ENCODE measurements around the gene INPP5A. TPM values are rescaled to one million over a fixed set of nuclear protein-coding genes. Genes with fewer than 3 reads are reported as not detected.

INPP5A gene
- polyA plus RNA-seq, 3 donors = 7.4 to 25.0 (median 17.5) TPM

DNA sequence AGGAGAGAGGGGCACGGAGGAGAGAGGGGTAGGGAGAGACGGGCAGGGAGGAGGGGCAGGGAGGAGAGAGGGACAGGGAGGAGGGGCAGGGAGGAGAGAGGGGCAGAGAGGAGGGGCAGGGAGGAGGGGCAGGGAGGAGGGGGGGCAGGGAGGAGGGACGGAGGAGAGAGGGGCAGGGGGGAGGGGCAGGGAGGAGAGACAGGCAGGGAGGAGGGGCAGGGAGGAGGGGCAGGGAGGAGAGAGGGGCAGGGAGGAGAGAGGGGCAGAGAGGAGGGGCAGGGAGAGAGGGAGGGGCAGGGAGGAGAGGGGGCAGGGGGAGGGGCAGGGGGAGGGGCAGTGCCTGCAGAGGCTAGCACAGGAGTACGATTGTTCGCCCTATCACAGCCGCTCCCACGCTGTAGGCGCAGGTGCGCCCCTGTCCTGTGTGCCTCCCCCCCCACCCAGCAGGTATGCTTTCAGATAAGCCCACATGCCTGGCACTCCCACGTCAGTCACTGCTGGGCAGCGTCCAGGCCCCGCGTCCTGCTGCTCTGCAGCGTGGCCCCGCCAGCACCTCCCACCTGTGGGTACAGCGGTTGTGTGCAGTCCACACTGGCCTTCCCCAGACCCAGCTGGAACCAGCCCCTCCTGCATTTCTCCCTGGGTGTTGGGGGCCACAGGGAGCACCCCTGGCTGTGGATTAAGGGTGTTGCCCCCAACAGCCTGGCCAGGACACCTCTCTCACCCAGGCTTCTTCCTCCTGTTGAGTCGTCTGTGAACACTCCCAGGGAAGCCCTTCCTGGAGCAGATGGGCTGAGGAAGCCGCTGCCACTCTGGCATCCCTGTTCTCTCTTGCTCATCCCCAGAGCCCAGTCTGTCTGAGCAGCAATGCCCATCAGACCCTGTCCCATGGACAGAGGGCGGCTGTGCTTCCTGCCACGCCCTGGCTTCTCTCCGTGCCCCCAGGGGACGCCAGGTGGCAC, 237.6 kb downstream of the INPP5A start:
- 55 to 88% (median 76%) methylated on average over 14 to 22 of the region's 22 CpGs for WGBS, 3 donors
- H3K27ac ChIP-seq (ENCODE audit: low read depth, low read length) = no peak overlapping the region

DNA sequence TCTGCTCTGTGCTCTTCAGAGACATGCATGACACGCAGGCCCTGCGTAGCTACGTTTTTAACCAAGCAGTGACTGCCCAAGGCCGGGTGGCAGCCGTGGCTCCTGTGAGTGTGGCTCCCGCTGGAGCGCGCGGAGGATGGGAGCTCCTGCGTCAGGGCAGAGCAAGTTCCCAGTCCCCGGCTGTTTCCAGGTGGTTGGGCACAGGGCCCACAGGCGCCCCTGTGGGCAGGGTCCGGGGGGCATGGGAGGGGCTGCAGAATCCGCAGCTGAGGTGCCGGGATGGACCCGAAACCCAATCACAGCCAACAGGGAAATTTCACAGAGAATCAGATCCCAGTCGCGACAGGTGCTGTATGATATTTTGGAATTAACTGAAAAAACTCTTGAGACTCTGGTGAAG, 238.6 kb downstream of the INPP5A start:
- no peak overlapping the region for H3K27ac ChIP-seq (ENCODE audit: low read depth, low read length)
- 91 to 95% (median 95%) methylated on average over 18 of the region's 18 CpGs for WGBS, 3 donors

DNA sequence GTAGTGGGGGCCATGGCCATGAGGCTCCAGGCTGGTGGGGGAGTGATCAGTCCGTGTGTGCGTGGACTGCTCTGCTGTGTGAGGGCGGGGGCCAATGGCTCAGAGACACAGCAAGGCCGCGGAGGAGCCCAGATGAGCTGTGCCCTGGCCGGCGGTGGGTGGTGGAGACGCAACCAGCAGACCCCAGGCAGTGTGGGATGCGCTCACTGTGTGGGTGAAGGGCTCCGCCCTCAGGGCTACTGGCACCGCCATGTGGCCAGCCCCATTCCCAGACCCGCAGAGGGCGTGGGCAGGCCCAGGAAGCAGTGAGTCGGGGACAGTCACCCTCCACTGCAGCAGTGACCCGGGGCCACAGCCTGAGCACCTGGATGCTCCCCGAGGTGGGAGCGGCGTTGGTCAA, 239.2 kb downstream of the INPP5A start:
- no peak overlapping the region for H3K27ac ChIP-seq (ENCODE audit: low read depth, low read length)
- 86 to 98% (median 91%) methylated on average over 17 to 18 of the region's 18 CpGs for WGBS, 3 donors

DNA sequence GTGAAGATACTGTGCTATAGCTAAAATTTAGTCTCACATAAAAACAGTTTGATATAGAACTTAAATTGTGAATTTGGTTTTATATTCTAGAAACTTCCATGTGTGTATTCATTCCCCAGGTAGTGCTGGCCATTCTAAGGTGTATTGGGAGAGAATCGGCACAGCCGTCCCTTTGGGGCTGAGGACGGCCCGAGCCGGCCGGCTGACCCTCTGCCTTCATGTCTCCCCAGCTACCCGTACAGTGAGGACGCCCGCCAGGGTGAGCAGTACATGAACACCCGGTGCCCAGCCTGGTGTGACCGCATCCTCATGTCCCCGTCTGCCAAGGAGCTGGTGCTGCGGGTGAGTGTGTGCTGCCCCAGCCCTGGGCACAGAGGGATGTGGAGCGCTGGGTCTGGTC, 239.9 kb downstream of the INPP5A start:
- no peak overlapping the region for H3K27ac ChIP-seq (ENCODE audit: low read depth, low read length)
- WGBS, 3 donors = 96 to 98% (median 97%) methylated on average over 14 of the region's 14 CpGs

DNA sequence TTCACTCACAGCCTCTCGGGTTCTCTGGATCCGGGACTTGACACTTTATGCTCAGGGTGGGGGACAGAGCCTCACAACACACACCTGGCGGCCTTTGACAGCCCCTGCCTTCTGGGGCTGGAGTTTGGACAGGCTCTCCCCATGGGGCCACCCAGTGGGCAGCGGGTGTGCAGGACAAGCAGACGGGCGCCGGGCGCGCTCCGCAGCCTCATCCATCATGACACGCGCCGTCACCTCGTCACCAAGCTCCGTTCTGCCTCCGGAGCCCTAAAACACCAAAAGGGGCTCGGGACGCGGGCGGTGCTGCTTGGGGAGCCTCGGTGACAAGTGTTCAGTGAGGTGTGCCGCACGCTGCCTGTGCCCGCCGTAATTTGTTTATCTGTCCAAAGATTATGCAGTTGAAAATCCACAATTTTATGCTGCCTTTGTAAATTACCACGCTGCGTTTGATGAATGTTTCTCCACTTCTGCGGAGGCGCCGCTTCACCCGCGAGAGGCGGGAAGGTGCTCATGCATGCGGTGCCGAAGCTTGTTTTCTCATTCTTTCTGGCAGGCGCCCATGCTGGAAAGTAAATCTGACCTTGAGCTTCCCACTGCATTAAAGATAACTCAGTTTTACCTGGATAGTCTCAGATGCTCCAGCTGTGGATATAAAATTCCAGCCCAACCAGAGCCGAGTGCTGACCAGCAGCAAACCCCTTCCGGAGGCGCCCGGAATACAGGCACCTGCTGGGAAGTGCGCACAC, 242.1 kb downstream of the INPP5A start:
- no peak overlapping the region for H3K27ac ChIP-seq (ENCODE audit: low read depth, low read length)
- 91 to 95% (median 95%) methylated on average over 41 of the region's 41 CpGs for WGBS, 3 donors

DNA sequence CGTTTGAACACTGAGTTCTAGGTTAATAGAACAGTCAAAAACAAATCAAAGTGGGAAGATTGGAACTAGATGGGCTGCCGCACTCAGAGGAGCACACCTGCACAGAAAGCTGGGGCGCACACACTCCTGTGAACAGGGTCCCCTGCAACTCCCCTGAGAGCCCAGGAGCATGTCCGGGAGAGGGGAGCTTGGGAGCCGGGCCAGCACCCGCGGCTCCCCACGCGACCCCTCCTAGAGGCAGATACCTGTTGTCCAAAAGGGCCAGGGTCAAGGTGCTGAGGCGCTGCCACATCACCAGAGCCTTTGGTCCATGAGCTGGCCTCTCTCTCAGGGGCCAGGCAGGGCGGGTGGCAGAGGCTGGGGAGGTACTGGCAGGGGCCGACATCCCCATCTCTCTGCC, 242.8 kb downstream of the INPP5A start:
- 89 to 96% (median 92%) methylated on average over 12 of the region's 12 CpGs for WGBS, 3 donors
- H3K27ac ChIP-seq (ENCODE audit: low read depth, low read length) = no peak overlapping the region

DNA sequence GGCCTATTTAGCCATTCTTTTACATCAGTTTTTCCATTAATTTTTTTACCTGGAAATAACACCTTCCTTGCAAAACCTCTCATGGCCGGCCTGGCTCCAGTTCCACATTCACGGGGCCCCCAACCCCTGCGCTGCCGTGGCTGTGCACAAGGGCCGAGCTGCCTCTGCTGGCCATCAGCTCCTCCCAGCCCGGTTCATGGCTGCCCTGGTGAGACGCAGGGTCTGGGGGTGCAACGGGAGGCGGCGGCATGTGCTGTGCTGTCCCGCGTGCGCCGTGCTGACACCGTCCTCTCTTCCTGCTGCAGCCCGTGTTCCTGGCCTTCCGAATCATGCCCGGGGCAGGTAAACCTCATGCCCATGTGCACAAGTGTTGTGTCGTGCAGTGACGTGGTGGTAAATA, 244.0 kb downstream of the INPP5A start:
- WGBS, 3 donors = 96% methylated on average over 20 of the region's 20 CpGs
- H3K27ac ChIP-seq (ENCODE audit: low read depth, low read length) = no peak overlapping the region

DNA sequence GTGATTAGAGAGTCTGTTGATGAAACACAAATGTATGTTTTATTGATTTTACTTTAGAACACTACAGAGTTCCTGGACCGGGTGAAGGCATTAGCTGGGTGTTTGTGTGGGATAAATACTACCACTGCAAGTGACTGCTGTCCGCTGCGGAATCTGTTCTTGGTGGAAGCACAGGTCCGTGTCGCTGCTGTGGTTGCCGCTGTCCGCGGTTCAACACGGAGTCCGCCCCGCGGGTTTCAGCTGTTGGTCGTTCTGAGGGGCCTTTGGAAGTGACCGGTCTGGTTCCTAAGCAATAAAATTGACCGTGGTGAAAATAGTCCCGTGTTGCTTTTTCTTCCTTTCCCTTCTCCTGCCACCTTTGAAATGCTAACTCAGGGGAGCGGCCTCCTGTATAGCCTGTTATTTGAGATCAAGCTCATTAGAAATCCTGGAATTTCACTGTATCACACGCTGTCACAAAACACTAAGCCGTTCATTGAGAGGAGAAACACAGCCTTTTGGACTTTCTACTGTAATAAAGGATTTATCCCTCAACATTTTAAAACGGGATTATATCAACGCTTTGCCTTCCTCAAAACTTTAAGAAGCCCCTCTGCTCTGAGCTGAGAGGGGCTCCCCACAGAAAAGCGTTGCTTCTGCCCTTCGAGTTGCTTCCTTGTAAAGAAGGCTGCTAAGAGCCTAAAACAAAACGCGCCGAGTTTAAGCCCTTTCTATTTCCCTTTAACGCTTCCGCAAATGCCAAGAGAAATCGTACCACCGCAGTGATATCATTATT, 245.8 kb downstream of the INPP5A start:
- no peak overlapping the region for H3K27ac ChIP-seq (ENCODE audit: low read depth, low read length)
- 91 to 94% (median 92%) methylated on average over 30 of the region's 30 CpGs for WGBS, 3 donors

DNA sequence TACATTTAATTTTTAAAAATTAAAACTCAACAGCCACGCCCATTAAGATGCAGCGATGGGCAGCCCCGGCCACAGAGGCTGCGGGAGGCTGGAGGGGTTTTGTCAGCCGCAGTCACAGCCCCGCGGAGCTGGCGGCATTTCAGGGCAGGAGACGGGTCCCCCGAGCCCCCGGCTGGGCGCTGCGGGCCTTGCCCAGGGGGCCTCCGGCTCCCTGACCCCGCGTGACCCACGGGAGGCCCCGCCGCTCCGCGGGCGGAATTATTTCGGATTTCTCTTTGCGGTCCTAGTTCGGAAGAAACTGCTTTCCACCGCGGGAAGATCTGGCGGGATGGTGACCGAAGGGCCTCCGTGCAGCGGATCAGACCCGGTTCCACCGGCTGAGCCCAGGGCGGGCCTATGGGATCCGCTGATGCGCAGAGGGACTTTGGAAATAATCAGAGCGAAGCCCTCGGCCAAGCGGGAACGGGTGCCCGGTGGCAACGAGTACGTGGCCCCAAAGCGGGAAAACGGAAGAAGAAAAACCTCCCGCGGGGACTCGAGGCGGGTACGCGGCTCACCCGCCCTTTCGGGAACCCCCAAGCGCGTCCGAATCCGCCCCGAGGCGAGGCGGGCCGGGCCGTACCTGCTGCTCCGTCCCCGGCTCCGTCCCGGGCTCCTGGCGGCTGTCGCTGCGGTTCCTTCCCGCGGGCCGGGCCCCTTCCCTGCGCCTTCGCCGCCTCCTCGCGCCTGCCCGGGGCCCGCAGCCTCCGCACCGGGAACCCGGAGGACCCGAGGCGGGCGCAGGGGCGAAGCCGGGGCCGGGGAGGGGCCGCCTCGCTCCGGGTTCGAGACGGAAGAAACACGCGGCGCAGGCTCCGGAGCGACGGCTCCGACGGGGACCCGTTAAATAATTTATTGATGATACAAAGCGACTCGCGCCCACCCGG, 246.6 kb downstream of the INPP5A start:
- H3K27ac ChIP-seq (ENCODE audit: low read depth, low read length) = no peak overlapping the region
- WGBS, 3 donors = 18 to 22% (median 20%) methylated on average over 105 to 106 of the region's 106 CpGs

DNA sequence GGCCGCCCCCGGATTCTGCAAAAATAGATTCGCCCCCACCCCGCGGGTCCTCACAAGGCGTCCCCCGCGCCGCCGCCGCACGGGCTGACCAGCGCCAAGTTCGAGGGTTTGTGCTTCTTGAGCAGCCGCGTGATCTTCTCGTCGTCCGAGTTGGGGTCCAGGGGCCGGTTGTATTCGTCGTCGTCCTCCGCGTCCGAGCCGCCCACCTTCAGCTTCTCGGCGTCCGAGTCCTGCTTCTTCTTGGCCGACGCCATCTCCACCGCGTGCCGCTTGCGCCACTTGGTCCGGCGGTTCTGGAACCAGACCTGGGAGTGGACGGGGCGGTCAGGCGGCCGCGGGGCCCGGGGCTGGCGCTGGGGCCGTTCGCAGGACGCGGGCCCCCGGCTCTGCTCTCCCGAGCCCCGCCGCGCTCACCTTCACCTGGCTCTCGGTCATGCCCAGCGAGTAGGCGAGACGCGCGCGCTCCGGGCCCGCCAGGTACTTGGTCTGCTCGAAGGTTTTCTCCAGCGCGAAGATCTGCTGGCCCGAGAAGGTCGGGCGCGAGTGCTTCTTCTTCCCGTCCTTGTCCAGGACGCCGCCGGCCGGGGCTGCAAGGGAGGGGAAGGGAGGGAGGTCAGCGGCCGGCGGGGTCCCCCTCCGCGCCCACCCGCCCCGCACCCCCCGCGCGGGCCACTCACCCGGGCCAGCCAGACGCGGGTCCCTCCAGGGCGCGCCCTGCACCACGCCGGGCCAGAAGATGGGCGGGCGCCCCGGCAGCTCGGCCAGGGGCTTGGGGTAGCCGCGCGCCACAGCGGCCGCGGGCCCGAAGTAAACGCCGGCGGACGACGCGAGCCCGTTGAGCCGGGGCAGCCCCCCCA, 247.5 kb downstream of the INPP5A start:
- WGBS, 3 donors = 5 to 8% (median 7%) methylated on average over 75 to 111 of the region's 111 CpGs
- no peak overlapping the region for H3K27ac ChIP-seq (ENCODE audit: low read depth, low read length)

DNA sequence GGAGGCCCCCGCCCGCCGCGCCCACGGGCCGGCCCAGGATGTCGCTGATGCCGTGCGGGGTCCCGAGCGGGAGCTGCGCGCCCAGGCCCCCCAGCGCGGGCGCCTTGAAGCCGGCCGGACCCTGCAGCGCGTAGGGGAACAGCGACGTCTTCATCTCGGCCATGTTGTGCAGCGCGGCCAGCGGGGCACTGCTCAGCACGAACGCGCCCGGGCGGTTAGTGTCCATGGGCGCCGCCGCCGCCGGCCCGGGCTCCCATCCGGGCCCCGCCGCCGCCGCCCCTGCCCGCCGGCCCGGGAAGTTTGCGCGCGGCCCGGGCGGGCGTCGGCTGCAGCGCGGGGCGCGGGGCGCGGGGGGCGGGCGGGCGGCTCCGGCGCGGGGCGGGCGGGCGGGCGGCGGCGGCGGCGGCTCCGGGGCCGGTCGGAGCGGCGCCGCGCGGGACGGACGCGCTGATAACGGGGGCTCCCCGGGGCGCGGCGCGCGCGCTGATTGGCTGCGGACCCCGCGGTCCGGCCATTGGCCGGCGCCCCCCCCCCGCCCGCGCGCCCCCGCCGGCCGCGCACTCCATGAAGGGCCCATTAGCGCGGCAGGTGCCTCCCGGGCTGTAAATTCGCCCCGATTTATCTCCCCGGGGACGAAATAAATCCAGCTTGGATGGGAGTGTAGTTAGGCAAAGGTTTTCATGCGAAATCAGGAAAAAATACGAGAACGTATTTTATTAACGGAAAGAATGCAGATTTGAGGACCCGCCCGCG, 248.3 kb downstream of the INPP5A start, which contains the start of gene NKX6-2:
Gene NKX6-2 (minus strand): TSS at position 425 of the 753 bp plus-strand sequence. CDS start 199 bp downstream, at position 226.
- 1 to 2% (median 1%) methylated on average over 73 to 101 of the region's 119 CpGs for WGBS, 3 donors
- H3K27ac ChIP-seq (ENCODE audit: low read depth, low read length) = no peak within 1 kb of the TSS

DNA sequence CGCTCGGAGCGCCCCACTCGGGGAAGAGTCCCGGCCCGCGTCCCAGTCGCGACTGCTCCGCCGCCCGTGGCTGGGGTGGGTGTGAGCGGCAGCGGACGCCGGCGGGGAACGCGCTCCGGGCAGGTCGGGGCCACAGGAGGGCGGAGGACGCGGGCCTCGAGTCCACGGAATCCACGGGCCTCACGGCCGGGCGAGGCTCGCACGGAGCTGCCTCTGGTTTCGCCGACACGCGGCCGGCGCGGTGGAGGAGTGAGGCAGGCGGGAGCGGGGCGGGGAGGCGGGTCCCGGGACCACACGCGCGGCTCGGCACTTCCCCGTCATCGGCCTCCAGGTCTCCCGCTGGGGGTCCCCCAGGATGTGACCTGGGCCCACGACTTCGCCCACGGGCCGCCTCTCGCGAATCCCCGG, 248.9 kb downstream of the INPP5A start:
- WGBS, 3 donors = 4 to 8% (median 7%) methylated on average over 42 to 58 of the region's 58 CpGs
- no peak overlapping the region for H3K27ac ChIP-seq (ENCODE audit: low read depth, low read length)

DNA sequence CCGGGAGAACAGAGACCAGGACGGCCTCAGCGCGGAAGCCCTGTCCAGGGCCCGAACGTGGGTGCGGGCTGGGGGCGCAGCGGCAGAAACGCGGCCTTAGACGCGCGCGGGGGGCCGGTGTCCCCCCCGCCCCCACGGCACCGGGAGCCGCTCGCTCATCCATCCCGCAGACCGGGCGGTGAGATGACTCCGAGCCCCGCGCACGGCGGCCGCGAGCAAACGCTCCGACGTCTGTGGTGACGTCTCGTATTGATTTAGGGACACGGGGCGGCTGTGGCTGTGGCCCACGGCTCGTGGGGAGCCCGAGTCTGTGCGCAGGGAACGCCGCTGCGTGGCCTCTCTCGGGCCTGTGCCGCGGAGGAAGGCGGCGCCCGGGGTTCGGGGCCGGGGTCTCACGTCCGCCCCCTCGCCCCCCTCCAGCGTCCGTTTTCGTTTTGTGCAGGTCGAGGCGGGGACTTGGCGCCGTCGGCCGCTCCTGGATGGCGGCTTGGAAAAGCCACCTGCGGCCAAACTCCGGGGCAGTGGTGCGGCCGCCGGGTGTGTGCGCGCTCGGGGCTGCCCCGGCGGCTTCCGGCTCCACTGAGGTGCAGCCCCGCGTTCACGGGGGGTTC, 249.4 kb downstream of the INPP5A start:
- H3K27ac ChIP-seq (ENCODE audit: low read depth, low read length) = no peak overlapping the region
- 2 to 4% (median 3%) methylated on average over 71 to 80 of the region's 80 CpGs for WGBS, 3 donors

DNA sequence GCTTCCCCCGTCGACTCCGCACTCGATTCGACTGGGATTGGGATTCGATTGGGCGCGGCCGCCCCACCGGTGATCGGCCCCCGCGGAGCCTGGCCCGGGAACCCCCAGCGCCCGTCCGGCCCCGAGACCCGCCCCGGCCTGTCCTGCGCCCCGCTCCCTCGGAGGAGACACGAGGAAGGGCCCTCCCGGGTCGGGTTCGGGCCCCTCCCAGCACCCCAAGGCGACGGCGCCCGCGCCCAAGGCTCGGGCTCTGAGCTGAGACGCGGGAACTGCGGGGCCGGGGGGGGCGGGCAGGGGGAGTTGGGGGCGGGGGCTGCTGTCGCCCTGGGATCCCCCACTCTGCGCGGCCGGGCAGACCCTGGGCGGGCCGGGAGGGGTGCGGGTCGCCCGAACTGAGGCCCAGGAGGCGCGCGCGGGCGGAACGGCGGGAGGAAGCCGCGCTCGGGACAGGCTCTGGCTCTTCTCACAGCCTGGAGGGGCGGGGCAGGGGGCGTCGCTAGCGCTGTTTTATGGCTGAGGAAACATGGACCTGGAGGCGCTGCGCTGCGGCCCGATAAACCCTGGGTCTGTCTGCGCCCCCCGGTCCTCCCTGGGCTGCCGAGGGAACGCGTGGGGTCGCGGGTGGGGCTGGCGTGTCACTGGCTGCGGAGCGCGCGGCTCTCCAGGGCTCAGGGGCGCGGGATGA, 250.1 kb downstream of the INPP5A start:
- no peak overlapping the region for H3K27ac ChIP-seq (ENCODE audit: low read depth, low read length)
- 1 to 3% (median 2%) methylated on average over 54 to 80 of the region's 80 CpGs for WGBS, 3 donors

DNA sequence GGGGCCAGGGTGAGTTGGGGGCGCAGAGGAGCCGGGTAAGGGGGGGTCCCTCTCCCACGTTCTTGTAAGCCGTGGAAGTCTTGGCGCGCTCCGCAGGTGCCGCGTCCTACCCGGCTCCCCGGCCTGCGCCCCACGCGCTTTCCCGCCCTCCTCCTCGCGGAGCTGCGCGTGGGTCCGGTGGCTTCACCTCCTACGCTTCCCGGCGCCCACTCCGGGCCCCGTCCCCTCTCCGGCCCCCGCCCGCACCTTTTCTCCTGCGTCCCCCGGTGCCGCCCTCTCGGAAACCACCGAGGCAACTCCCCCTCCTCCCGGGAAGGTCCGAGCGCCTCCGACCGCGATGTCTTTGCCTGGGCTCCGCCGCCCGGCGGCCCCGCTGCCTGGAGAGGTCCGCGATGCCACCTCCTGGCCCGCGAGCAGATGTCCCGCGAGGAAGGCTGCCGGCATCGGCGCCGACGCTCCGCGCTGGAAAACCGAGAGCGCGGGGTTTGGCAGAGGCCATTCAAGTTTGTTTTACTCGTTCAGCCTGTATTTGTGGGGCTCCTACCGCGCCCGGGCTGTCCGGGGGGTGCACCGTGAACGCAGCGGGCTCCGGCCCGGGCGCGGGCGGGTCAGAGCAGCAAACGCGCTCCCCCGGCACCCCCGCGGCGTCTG, 250.7 kb downstream of the INPP5A start:
- no peak overlapping the region for H3K27ac ChIP-seq (ENCODE audit: low read depth, low read length)
- WGBS, 3 donors = 1 to 3% (median 2%) methylated on average over 60 to 78 of the region's 79 CpGs
